Type B pancreatic cell (in vitro differentiated cells): ENCODE results near the gene MRPS34. TPM values are rescaled to one million over a fixed set of nuclear protein-coding genes. Genes with fewer than 3 reads are reported as not detected.

ENCODE experiments used
- DNase-seq: peaks from one replicate; pipeline ENCODE4 v3.0.0; 2021; ENCODE audit warnings: mixed read lengths; ENCODE audit not compliant: unreplicated experiment; ENCODE audit errors: extremely low spot score
- H3K27ac Mint-ChIP-seq: 2 replicates; pipeline ENCODE4 v1.8.0; 2021; ENCODE audit warnings: mild to moderate bottlenecking, mixed read lengths
- H3K27me3 Mint-ChIP-seq: 2 replicates; pipeline ENCODE4 v1.8.0; 2021; ENCODE audit warnings: mixed read lengths
- H3K36me3 Mint-ChIP-seq: 2 replicates; pipeline ENCODE4 v1.8.0; 2021; ENCODE audit warnings: mixed read lengths
- H3K4me1 Mint-ChIP-seq: one replicate; pipeline ENCODE4 v1.8.0; 2021; ENCODE audit warnings: mixed read lengths; ENCODE audit not compliant: unreplicated experiment
- H3K4me3 Mint-ChIP-seq: 2 replicates; pipeline ENCODE4 v1.8.0; 2021; ENCODE audit warnings: mild to moderate bottlenecking, mixed read lengths
- H3K9me3 Mint-ChIP-seq: 2 replicates; pipeline ENCODE4 v1.8.0; 2021; ENCODE audit warnings: mixed read lengths
- total RNA-seq: library from RNA; stranded (reverse); gene quantifications from 2 replicates; pipeline ENCODE4 v1.2.1, GENCODE V29; 2021; ENCODE audit warnings: low replicate concordance
- TF ChIP-seq, protein P1 (sequence below): fragments of 200-600 bp; sonication (generic); conservative IDR thresholded peaks from 2 replicates; pipeline ENCODE4 v1.5.0; 2021; ENCODE audit warnings: antibody characterized with exemption, mild to moderate bottlenecking

MRPS34 gene
- total RNA-seq, 1 donor from 2014 or later = 95.5 TPM

GRCh38 chr16:1764971-1765370 lies 8.0 kb downstream of the MRPS34 start:
- no peaks in the 10 kb centered on the region for H3K4me1 Mint-ChIP-seq
- no peaks in the 10 kb centered on the region for H3K36me3 Mint-ChIP-seq

GRCh38 chr16:1763521-1764511 lies 9.1 kb downstream of the MRPS34 start:
- DNase-seq = no peak
- H3K36me3 Mint-ChIP-seq = no peaks in the 10 kb centered on the region

More at GRCh38 chr16:1764971-1765370, 8.0 kb downstream of the MRPS34 start:
- Mint-ChIP-seq H3K4me3 (no peak overlapping the region), H3K9me3 (no peaks in the 10 kb centered on the region), H3K27me3 (no peaks in the 10 kb centered on the region), H3K27ac (no peak overlapping the region)
- TF ChIP-seq, protein P1, sequence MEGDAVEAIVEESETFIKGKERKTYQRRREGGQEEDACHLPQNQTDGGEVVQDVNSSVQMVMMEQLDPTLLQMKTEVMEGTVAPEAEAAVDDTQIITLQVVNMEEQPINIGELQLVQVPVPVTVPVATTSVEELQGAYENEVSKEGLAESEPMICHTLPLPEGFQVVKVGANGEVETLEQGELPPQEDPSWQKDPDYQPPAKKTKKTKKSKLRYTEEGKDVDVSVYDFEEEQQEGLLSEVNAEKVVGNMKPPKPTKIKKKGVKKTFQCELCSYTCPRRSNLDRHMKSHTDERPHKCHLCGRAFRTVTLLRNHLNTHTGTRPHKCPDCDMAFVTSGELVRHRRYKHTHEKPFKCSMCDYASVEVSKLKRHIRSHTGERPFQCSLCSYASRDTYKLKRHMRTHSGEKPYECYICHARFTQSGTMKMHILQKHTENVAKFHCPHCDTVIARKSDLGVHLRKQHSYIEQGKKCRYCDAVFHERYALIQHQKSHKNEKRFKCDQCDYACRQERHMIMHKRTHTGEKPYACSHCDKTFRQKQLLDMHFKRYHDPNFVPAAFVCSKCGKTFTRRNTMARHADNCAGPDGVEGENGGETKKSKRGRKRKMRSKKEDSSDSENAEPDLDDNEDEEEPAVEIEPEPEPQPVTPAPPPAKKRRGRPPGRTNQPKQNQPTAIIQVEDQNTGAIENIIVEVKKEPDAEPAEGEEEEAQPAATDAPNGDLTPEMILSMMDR = no peak
- DNase-seq = no peak

DNA sequence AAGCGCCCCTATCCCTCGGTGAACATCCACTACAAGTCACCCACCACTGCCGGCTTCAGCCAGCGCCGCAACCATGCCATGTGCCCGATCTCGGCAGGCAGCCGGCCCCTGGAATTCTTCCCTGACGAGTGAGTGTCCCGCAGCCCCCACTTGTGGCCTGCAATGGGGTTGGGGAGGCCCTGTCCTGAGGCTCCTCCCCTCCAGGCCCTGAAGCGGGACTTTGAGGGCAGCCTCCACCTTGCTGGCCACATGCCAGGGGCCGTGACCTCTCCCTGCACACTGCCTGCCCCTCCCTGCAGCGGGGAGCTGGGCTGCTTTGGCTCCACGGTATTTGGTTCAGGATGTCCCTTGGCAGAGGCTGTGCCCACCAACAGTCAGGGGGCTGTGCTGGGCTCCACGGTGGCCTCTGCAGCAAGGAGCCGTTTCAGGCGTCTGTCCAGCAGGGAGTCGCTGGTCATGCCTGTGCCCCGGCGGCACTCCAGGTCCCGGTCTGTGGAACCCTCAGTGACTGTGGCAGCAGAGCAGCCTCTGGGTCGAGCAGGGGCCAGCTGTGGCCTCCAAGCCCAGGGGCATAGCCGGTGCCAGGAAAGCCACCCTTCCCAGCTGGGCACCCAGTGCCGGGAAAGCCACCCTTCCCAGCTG lies 9.9 kb downstream of the MRPS34 start:
- Mint-ChIP-seq H3K9me3 (no peaks in the 10 kb centered on the region), H3K4me3 (no peak overlapping the region), H3K36me3 (no peaks in the 10 kb centered on the region), H3K27ac (no peak overlapping the region), H3K4me1 (no peaks in the 10 kb centered on the region), H3K27me3 (no peaks in the 10 kb centered on the region)
- TF ChIP-seq, protein P1 = no peak
- DNase-seq = no peak

More at GRCh38 chr16:1763521-1764511, 9.1 kb downstream of the MRPS34 start:
- Mint-ChIP-seq H3K4me1 (no peaks in the 10 kb centered on the region), H3K27ac (no peak overlapping the region), H3K27me3 (no peaks in the 10 kb centered on the region), H3K4me3 (no peak overlapping the region), H3K9me3 (no peaks in the 10 kb centered on the region)
- TF ChIP-seq, protein P1 = peak; percentile 69

DNA sequence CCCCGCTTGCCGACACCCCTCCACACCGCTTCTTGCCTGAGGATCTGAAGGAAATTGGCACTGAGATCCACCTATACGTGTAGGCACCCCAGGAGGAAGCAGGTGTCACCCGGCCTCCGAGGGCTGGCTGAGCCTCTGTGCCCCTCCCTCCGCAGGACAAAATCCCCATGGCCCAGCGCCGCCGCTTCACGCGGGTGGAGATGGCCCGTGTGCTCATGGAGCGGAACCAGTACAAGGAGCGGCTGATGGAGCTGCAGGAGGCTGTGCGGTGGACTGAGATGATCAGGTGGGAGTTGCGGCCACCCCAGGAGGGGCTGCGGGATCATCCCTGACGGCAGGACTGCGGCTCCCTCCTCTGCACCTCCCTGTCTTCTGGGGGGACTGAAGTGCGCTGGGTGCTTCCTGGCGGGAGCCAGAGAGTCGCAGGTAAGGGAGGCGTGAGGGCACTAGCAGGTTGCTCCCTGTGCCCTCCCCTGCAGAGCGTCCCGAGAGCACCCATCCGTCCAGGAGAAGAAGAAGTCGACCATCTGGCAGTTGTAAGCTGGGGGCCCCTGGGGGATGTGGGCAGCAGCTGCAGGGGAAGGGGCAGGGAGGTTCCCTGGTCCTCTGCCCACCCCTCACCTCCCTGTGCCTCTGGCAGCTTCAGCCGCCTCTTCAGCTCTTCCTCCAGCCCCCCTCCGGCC lies 10.6 kb downstream of the MRPS34 start:
- no peaks in the 10 kb centered on the region for H3K36me3 Mint-ChIP-seq
- TF ChIP-seq, protein P1 = no peak
- no peak overlapping the region for H3K4me3 Mint-ChIP-seq

GRCh38 chr16:1761751-1762150 lies 11.2 kb downstream of the MRPS34 start:
- Mint-ChIP-seq H3K4me3 (no peak overlapping the region), H3K27me3 (no peaks in the 10 kb centered on the region), H3K27ac (no peak overlapping the region), H3K9me3 (no peaks in the 10 kb centered on the region), H3K4me1 (no peaks in the 10 kb centered on the region), H3K36me3 (no peaks in the 10 kb centered on the region)
- DNase-seq = no peak
- TF ChIP-seq, protein P1 = no peak

More for the DNA sequence above, 10.6 kb downstream of the MRPS34 start:
- H3K4me1 Mint-ChIP-seq = no peaks in the 10 kb centered on the region
- H3K9me3 Mint-ChIP-seq = no peaks in the 10 kb centered on the region
- no peak for DNase-seq
- no peaks in the 10 kb centered on the region for H3K27me3 Mint-ChIP-seq
- H3K27ac Mint-ChIP-seq = no peak overlapping the region
